Activated T-cell treated with anti-CD3 and anti-CD28 coated beads for 4 hours (primary cell): ENCODE data around the gene PNKP.

ENCODE experiments used
- DNase-seq: peaks from one replicate; pipeline ENCODE4 v3.0.0-alpha.2; 2020

The PNKP gene

DNA sequence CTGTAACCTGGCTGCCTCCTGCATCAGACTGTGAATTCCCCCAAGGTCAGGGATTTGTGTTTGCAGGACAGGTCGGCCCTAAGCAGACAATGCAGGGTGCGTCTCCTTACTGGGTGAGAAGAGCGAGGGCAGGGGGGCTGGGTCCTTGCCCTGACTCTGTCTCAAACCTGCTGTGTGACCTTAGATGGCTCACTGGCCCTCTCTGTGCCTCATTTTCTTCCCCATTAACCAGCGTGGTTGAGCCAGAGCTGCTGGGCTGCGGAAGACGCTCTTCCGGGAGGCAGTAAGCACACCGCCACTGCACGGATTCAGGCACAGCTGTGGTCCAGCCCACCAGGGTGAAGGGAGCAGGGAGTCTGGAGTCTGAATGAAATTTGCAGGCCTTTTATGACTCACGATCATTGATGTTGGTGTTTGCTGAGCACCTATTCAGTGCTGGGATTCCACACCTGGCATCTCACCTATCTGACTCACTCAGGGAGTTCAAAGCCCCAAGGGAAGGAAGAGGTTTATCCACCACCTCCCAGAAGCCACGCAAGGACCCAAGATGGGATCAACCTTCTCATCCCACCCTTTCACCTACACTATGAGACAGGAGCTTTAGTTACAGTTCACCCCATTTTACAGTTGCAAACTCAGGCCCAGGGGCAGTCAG lies 7.3 kb upstream of the PNKP start:
- no peak for DNase-seq

DNA sequence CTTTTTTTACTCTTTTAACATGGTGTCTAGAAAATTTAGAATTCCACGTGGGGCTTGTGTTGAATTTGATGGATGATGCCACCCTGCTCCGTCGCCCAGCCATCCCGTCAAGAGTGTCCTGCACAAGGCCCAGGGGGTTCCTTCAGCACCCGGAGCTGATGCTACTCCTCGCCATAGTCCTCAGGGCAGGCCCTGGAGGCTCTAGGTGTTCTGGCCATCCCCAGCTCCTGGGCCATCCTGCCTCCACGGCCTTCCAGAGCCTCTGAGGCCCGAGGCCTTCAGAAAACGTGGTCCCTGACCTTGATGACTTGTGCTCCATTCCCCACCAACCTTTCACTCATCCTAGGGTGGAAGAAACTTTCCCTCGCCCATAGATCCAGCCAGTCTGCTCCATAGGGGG lies 6.5 kb upstream of the PNKP start:
- DNase-seq: no peak

DNA sequence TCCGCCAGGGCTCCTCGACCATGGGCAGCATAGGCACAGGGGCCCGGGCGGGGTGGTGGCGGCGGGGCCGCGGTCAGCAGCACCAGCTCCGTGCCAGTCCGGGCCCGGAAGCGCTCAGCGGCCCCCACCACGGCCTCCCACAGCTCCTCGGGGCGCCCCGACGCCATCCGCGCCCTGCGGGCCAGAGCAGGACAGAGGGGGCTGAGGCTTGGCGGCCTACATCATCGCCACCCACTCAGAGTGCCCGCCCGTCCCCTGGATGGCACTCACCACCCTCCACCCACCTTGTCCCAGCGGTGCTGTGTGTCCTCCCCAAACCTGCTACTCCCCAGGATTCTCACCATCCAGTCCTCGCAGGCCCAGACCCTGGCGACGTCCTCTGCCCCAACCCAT lies 5.7 kb upstream of the PNKP start:
- no peak for DNase-seq

DNA sequence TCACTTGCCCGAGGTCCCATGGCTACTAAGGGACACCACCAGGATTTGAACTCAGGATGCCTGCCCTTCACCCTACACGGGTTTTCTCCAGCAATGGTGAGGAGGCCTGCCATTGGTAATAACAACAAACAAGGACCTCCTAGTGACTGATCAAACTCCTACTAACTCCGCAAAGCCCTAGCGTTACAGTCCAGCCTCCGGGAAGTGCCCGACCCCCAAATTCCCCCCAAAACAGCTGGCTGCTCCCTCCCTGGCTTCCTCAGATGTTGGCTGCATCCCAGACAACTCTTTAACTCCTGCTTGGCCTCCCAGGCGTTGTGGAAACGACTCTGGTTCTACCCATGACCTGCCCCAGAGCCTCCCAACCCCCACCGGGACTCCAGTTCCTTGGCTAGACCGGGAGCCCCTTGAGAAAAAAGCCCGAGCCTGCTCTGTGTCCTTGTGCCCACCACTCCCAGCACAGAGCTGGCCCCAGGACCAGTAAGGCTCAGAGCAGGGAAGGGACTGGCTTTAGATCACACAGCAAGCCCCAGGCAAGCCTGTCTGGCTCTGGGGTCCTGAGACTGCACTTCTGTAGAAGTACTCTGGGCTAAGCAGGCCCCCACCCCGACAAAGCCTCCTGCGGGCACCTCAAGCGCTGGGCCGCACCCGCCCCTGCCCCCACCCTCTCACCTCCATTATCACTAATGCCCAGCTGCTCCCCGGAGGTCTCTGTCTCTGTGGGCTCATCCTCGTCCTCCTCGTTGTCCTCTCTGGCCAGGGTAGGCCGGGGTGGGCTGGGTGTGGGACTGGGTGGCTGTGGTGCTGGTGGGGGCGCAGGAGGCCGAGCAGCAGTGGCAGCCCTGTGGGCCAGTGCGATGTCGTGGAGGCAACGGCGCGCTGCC lies 5.1 kb upstream of the PNKP start:
- no peak for DNase-seq

DNA sequence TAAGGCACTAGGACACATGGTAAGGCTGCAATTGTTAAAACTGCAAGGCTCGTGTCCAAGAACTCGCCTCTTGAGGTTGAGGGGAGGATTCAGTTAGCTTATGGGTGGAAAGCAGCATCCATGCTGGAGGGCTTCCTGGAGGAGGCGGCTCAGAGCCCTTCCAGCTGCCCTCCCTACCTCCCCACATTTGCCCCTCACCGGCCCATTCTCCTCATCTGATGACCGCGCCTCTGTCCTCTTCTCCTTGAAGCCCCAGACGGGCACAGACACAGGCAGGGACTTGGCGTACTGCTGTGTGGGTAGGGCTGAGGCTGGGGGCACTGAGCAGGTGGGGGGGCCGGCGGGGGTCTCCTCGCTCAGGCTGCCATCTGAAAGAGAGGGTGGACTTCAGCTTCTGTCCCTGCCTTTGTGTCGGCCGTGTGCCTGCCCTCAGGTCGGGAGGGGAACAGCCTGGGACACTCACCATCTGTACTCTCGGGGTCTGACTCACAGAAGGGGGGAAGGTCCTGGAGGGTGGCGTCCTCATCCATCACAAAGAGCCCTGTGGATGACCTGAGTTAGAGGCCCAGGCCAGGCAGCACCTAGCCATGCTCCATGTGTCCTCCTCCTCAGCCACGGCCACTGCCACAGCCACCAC lies 4.1 kb upstream of the PNKP start:
- DNase-seq: no peak

DNA sequence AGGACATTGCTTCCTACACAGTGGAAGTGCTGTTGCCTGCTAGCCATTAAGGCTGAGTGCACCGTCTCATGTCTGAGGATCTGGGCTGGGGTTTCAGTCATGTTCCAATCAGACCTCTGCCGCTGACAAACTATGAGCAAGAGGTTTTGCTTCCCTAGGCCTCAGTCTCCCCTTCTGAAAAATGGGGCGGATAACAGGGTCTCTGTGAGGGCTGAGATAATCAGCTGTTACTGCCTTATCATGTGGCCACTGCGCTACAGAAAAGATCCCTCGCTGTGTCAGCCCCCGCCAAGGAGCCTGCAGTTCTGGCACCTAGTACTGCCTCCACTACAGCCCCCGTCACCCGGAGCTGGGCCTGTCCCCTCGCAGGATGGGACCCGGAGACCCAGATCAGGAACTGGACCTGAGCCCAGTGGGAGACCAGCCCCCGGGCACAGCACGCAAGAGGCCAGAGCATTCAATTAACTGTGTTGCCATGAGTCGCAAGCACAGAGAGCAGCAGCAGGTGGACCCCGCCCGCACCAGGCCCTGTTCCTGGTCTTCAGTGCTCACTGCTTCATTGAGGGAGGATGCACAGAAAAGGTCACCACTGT lies 3.0 kb upstream of the PNKP start:
- DNase-seq: no peak

DNA sequence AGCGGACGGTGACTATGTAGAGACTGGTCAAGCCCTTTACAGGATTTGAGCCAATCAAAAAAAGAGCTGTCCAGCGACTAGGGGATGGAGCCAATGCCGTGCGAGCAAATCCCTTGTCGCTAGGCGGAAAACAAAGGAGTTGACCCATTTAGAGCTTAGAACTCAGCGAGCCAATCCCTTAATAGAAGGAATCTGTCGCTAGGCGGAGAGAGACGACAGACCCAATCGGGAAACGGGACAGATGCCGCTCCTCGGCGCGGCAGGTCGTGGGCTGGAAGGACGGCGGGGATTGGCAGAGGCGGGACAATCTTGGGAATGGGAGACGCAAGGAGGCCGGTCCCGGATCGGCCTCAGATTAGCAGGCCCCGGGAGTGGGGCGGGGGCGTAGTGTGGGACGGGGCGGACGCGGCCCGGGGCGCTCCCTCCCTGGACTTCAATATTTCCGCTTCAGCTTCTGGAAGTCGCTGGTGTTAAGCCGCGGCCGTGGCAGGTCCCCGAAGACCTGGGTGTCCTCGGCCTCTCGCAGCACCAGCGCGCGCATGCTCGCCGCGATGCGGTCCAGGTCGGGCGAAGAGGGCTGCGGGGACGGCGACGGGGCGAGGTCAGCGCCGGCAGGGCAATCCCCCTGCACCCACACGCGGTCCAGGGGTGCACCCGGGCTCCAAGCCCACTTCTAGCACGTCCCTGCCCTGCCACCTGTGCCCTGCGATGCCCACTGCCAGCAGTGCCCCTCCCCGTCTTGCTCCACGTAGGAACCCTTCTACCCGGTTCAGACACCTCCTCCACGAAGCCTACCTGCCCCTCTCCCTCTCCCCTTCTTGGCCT lies 2.3 kb upstream of the PNKP start:
- peak; percentile 74 for DNase-seq

DNA sequence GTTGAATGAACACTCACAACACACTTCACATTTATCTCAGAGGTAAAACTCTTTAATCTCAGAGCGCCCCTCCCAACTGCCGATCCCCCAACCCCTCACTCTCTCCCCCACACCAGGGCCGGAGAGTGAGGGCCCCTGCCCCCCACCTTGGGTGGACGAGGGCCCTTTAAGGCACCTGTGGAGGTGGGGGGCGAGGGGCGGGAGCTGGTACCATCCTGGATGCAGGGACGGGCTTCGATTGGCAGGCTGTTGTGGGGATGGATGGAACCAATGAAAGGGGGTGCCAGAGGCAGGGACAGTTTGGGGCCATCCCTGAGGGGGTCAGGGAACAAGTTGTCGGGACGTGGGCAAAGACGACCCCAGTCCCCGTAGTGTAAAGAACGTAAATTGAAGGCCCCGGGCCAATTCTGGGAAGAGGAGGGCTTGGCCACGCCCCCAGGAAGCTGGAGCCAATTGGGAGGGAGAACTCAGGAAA lies 1.7 kb upstream of the PNKP start:
- no peak for DNase-seq

DNA sequence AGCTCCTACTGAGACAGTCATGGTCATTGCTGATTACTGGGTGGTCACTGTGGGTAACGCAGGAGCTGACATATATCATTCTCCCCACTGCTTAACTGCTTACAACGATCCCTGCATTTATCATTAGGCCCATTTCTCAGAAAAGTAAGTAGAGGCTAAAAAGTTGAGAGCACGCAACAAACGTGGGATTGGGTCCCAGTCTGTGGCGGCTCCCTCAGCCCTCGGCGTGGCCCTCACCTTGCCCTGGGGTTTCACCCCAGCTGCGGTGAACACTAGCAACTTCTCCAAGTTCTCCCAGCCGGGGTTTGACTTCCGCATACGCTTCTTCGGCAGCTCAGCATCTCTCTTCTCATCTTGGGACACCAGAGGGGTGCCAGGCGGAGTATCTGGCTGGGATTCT lies 2.5 kb downstream of the PNKP start:
- no peak for DNase-seq

DNA sequence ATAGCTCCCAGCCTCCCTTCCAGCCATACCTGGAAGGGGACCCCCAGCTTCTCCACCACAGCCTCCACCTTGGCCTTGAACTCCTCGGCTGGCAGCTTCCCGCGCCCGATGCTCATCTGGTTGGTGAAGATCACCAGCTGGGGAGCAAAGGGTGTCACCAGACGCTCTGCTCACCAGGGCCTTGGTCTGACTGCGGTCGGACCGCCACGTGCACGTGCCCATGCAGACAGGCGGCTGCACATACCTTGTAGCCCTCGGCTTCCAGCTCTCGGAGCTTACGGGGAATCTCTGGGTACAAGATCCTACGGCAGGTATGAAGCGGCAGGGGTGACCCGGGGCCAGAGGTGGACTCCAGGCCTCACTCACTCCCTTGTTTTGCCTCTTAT lies 3.4 kb downstream of the PNKP start:
- no peak for DNase-seq

DNA sequence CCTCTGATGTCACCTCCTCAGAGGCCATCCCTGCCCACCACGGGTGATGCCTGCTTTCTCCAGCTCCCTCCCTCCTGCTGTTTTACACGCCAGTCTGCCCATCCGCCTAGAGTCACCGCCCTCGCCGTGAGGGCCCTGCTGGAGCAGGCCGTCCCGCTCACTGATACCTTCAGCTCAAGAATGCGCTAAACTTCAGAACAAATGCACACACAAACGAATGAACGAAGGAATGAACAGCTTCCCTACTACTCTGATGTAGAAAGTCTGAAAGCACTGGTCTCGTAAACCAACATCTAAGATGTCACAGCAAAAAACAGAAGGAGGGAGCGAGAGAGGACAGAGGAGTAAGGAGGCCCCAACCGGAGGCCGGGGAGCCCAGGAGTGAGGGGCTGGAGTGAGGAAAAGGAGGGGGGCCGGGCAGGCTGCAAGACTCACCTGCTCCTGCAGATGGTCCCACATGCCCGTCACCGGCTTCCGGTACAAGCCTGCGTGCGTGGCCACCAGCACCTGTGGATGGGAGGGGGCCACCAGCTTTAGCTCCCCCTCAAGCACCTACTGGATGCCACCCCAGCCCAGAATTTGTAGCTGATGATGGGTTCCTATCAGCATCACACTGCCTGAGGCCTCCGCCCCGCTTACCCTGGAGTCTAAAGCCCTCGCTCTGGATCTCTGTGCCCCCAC lies 4.0 kb downstream of the PNKP start:
- DNase-seq: no peak

DNA sequence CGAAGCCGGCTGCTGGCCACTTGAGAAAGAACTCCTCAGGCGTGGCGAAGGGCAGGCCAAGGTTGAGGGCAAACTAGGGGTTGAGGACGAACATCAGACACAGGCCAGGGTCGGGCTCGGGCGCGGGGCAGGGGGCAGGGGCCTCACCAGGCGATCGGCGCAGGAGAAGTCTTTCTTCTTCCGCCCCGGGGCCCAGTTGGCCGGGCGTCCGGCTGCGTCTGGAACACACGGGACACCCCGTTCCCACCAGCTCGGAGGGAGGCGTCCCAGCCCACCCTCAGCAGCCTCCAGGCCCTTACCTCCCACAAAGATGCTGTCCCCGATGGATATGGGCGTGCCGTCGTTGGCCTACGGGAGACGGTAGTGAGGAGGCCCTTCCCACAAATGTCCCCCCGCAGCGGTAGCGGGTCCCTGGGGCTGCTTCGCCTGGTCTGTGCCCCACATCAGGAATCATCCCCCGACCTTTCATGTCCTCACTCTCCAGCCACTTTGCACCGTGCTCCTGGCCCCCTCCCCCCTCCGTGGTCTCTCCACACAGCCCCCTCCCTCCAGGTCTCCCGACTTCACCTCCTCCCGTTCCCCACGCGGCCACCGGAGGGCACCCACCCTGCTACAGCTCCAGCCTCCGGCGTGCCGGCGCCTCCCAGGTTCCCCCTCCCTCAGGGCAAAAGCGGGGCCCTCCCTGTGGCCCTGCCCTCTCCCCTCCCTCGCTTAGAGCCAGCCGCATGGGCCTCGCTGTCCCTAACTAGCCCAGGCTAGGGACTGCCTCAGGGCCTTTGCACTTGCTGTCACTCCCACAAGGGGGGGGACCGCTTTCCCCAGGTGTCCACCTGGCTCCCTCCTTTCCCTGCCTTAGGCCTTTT lies 4.8 kb downstream of the PNKP start:
- no peak for DNase-seq

DNA sequence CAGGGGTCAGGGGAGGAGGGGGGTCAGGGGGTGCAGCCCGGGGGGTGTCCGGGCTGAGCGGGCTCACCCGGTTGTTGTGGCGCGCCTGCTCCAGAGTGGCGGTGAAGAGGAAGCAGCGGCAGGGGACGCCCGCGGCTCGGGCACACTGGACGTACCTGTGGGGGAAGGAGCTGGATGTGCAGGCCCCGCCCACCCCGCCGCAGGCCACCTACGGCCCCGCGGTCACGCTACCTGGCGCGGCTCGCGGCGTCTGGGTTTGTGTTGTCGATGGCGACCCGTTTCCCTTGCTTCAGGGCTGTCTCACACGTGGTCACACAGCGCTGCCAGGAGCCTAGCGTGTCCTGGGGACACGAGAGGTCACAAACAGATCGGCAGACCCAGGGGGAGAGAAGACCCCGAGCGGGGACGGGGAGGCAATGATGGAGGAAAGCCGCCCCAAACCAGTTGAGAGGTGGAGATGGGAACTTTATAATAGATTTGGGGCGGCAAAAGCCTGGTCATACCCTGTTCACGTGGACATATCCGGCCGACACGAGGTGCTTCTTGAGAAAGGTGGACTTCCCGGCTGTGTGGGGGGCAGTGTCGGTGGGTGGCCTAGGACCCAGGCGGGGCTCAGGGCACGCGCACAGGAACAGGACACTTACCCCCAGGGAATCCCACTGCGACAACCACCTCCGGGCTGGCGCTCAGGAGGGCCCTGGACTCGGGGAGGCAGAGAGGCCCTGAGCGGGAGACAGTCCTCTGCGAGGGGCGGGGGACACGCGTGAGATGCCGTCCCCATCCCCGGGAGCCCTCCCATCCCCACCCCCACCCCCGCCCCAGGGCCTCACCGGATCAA lies 5.6 kb downstream of the PNKP start:
- DNase-seq: no peak

DNA sequence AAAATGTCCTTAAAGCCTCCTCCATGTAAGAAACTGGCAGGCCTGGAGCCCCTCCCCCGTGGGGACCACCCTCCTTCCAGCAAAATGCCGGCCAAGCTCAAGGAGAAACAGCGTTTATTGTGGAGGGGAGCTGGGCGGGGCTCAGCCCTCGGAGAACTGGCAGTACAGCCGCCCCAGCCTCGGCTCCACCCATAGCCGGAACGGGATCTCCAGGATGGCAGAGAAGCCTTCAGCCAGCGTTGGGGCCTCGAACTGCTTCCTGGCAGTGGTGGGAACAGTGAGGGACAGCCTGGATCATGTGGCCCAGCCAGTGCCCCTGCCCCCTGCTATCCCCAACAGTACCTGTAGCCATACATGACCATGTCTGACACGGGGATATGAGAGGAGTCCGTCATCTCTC lies 6.3 kb downstream of the PNKP start:
- no peak for DNase-seq

DNA sequence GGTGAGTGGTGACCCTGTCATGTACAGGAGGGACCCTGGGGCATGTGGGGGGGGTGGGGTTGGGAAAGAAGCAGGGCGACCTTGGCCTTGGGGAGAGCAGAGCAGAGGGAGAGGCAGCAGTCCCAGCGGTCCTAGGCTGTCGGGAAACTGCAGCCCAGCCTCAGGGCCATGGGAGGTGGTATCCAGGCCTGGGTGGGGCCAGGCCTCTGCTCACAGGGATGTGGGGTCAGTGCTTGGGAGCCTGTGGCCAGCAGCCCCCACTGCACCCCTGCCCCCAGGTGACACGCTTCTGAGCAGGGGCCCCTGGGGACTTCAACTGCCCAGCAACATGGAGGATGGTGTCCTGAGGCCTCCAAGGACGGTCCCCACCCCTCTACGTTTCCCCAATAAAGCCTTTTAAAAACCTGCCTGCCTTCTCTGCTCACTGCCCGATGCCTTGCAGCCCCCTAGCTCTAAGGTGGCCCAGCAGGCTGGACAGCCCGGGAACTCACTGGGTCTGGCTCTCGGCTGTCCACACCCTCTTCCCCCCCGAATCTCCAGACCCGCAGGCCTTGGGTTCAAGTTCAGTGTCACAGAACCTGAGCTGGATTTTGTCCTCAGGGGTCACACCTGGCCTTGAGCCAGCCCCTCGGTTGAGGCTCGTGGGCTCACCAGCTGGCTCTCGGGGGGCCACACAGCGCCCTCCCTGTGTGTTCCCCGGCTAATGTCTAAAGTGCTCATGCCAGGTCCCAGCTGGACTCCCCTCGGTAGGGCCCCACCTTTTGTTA lies 6.9 kb downstream of the PNKP start:
- DNase-seq: no peak

DNA sequence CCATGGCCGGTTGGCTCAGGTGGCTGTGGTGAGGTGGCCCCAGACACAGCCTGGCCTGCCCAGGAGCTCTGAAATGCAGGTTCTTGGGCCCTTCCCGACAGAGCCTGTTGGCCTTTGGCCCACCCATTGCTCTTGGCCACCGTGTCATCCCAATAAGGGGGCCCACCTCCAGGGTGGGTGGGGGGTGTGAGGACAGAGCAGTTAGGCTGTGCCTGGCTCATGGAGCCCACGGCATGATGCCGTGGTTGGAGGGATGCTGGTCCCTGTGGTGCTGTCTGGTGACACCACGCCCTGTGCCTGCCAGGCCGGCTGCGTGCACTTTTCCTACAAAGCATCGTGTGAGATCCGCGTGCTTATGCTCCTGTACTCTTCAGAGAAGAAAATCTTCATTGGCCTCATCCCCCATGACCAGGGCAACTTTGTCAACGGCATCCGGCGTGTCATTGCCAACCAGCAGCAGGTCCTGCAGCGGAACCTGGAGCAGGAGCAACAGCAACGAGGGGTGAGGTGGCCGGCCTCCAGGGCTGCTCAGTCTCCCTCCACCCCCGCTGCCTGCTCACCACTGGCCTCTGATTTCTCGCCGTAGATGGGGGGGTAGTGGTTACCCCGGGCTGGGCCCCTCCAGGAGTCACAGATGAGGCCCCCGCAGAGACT lies 7.6 kb downstream of the PNKP start:
- DNase-seq: no peak

DNA sequence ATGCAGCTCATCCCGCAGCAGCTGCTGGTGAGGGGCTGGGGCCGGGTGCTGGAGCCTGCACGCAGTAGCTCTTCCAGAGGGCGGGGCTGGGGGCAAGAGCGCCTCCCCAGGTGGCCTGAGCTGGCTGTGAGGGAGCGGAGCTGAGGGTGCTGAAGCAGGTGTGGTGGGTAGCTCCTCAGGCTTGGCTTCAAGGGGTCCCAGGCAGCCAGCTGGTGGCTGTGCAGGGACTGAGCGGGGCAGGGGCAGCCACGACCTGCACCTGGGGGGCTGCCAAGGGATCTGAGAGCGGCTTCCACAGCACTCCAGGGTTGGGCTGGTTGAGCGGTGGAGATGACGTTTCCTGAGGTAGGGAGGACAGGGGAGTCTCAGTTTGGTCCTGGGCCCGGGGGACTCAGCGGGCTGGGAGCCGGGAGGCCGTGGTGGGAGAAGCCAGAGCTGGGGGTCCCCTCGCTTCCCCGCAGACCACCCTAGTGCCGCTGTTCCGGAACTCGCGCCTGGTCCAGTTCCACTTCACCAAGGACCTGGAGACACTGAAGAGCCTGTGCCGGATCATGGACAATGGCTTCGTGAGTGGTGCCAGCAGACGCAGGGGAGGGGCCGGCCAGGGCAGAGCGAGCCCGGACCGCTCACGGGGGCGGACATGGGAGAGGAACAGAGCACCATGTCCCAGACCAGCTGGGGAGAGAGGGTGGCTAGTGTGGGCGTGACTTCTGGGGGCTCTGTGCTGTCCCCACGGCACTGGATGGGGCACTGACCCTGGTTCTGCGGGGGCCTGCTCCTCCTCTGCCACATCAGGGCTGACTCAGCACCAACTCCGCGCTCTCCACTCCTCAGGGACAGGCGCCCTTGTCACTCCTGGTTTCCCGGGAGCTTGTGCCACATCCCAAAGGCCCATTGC lies 9.0 kb downstream of the PNKP start:
- DNase-seq: no peak

DNA sequence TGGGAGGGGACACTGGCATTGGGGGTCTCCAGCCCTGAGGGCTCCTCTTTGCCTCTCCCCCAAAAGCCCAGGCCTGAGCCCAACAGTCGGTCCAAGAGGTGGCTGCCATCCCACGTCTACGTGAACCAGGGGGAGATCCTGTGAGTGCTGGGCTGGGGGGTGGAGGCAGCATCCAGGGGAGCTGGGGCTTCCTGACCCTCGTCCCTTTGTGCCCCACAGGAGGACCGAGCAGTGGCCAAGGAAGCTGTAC lies 9.6 kb downstream of the PNKP start:
- no peak for DNase-seq
